Stomach (tissue), 9 donors: ENCODE results near the gene CCNH. TPM values are rescaled to one million over a fixed set of nuclear protein-coding genes. Genes with fewer than 3 reads are reported as not detected.

Source experiments
- DNase-seq, 2 donors: peaks; one replicate each; pipeline versions ENCODE4 v3.0.0 to v3.0.0-alpha.2; 2013 to 2019
- H3K27ac ChIP-seq, 5 donors: fragments of 200-600 bp in 4 of 5; sonication (generic) in 4 of 5; one replicate each; pipeline ENCODE4 v1.5.1; 2013 to 2019; ENCODE audit warnings: mild to moderate bottlenecking in 1 of 5, moderate library complexity in 1 of 5
- H3K27me3 ChIP-seq, 3 donors: fragments of 200-600 bp; sonication (generic); one replicate each; pipeline ENCODE4 v1.5.1; 2017 to 2019; ENCODE audit warnings: mixed run types in 1 of 3
- H3K36me3 ChIP-seq, 4 donors: fragments of 200-600 bp; sonication (generic); 1 replicate in 3 of 4; 2 replicates in 1 of 4; pipeline ENCODE4 v1.5.1; 2016 to 2019
- H3K4me1 ChIP-seq, 4 donors: fragments of 200-600 bp; sonication (generic); one replicate each; pipeline ENCODE4 v1.5.1; 2016 to 2019
- H3K4me3 ChIP-seq, 4 donors: fragments of 200-600 bp; sonication (generic) in 3 of 4; one replicate each; pipeline ENCODE4 v1.5.1; 2016 to 2019; ENCODE audit warnings: mild to moderate bottlenecking in 1 of 4
- H3K9me3 ChIP-seq, 4 donors: fragments of 200-600 bp; sonication (generic); one replicate each; pipeline ENCODE4 v1.5.1; 2016 to 2019
- EP300 ChIP-seq: sonication (generic); formaldehyde crosslinking; IDR thresholded peaks from one replicate; pipeline ENCODE4 v1.6.1; 2017; ENCODE audit warnings: antibody characterized with exemption
- POLR2A ChIP-seq, 4 donors: fragments of 450-650 bp; IDR thresholded peaks; one replicate each; pipeline ENCODE4 v1.6.1; 2016; ENCODE audit warnings: antibody characterized with exemption in 4 of 4, control low read depth in 2 of 4, mild to moderate bottlenecking in 1 of 4, moderate library complexity in 1 of 4
- POLR2AphosphoS5 ChIP-seq, 3 donors: sonication (generic); formaldehyde crosslinking; IDR thresholded peaks; one replicate each; pipeline ENCODE4 v1.6.1; 2016; ENCODE audit warnings: antibody characterized with exemption in 3 of 3
- WGBS, 5 donors: extraction: QIAGEN DNeasy Blood & Tissue Kit in 3 of 5; methylation state at CpG; one replicate each; pipeline versions ENCODE4 v1.1.5 to v1.1.7; 2013 to 2018; 5-methylcytosine and 5-hydroxymethylcytosine counted together
- intact Hi-C: fragments of 100-400 bp; cut with DNase I; formaldehyde crosslinking; loops from one replicate; pipeline ENCODE4 v1.15.1; 2023; ENCODE audit warnings: low total_unique reads
- polyA plus RNA-seq, 3 donors: library from polyadenylated mRNA; stranded (reverse); fragments of 200-250 nt; gene quantifications; one replicate each; pipeline ENCODE4 v1.2.3, GENCODE V29; 2013
- total RNA-seq, 5 donors: library from RNA; depleted of rRNA; stranded (reverse); fragments of >200 nt; gene quantifications; one replicate each; pipeline versions ENCODE4 v1.1.0 to v1.2.3, GENCODE V29; 2014 to 2016
- TF ChIP-seq, protein P1 (sequence below), 7 experiments: fragments of 450-650 bp in 4 of 7; fragments of 200-600 bp in 3 of 7; sonication (generic) in 3 of 7; IDR thresholded peaks; one replicate each; pipeline ENCODE4 v1.5.1; 2016 to 2019; ENCODE audit warnings: antibody characterized with exemption in 7 of 7, control low read depth in 2 of 7, mild to moderate bottlenecking in 1 of 7
- donor health status: healthy with polysubstance abuse.
- donor health status: Bipolar disorder and iron deficiency.
- donor health status: healthy.

The CCNH gene
- total and polyA plus RNA-seq, 8 donors, result 30.4 to 219 (median 103) TPM

DNA sequence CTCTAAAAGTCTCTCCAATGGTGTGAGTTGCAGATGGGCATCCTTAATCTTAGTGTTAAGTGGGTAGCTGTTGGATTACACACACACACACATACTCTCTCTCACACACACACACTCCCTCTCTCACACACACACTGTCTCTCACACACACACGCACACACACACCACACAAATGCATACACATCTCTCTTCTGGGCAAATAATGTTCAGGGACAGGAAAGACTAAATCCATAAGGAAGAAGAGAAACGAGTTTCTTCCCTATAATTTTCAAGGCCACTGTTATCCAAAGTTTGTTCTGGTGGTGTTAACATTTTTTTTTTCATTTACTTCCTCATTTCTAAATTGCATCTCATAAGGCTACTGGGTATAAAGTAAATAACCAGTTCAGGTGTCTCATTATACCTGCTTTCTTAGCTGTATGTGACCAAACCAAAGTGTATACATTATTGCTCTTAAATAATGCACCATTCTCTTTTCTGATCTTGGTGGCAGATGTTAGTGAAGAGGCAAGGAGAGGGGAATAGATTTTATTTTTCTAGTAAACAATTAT is 22.5 kb upstream of the CCNH start:
- Histone ChIP-seq H3K4me1 (no peaks in the 10 kb centered on the region), H3K9me3 (peaks cover 0 to 4% (median 0%) of the 10 kb centered on the region in 4 donors), H3K4me3 (no peak overlapping the region), H3K27me3 (no peaks in the 10 kb centered on the region), H3K27ac (no peak overlapping the region), H3K36me3 (no peaks in the 10 kb centered on the region)
- TF ChIP-seq POLR2AphosphoS5 (IDR thresholded peaks at IDR 0.05), result no peak
- TF ChIP-seq, protein P1, sequence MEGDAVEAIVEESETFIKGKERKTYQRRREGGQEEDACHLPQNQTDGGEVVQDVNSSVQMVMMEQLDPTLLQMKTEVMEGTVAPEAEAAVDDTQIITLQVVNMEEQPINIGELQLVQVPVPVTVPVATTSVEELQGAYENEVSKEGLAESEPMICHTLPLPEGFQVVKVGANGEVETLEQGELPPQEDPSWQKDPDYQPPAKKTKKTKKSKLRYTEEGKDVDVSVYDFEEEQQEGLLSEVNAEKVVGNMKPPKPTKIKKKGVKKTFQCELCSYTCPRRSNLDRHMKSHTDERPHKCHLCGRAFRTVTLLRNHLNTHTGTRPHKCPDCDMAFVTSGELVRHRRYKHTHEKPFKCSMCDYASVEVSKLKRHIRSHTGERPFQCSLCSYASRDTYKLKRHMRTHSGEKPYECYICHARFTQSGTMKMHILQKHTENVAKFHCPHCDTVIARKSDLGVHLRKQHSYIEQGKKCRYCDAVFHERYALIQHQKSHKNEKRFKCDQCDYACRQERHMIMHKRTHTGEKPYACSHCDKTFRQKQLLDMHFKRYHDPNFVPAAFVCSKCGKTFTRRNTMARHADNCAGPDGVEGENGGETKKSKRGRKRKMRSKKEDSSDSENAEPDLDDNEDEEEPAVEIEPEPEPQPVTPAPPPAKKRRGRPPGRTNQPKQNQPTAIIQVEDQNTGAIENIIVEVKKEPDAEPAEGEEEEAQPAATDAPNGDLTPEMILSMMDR (IDR thresholded peaks at IDR 0.05), result no peak
- no peak for TF ChIP-seq EP300
- no peak for TF ChIP-seq POLR2A (IDR thresholded peaks at IDR 0.05)
- 35 to 59% (median 45%) methylated on average over 2 of the region's 2 CpGs for WGBS, 5 donors
- intact Hi-C loops, result no loop called here
- DNase-seq, result no peak

DNA sequence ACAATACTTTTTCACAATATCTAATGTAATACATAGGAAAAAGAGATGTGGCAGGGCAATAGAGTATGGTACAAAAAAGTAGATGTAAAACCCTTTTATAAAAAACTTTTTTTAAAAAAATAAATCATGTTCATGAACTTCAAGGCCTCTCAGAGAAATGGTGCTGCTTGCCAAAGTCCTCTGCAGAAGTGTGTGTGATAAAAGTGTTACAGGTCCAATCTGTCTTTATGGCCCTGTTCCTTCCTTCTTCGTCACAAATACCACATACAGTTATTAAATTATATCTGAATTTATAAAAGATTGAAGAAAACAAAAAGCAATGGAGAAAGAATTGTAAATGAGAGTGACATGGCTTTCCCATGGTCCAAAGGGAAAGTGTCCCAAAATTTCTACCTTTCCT is 21.7 kb upstream of the CCNH start:
- TF ChIP-seq, protein P1 (IDR thresholded peaks at IDR 0.05), result no peak
- TF ChIP-seq POLR2A (IDR thresholded peaks at IDR 0.05) (no peak), POLR2AphosphoS5 (IDR thresholded peaks at IDR 0.05) (no peak), EP300 (no peak)
- whole genome bisulfite sequencing, 5 donors, result 75 to 90% (median 80%) methylated on average over 1 of the region's 1 CpG
- no peaks in the 10 kb centered on the region for H3K27me3 ChIP-seq
- DNase-seq, result no peak
- H3K9me3 ChIP-seq, result peaks cover 0 to 2% (median 0%) of the 10 kb centered on the region in 4 donors
- intact Hi-C loops, result no loop called here
- H3K4me1 ChIP-seq, result no peaks in the 10 kb centered on the region
- no peak overlapping the region for H3K4me3 ChIP-seq
- no peaks in the 10 kb centered on the region for H3K36me3 ChIP-seq
- H3K27ac ChIP-seq, result no peak overlapping the region

DNA sequence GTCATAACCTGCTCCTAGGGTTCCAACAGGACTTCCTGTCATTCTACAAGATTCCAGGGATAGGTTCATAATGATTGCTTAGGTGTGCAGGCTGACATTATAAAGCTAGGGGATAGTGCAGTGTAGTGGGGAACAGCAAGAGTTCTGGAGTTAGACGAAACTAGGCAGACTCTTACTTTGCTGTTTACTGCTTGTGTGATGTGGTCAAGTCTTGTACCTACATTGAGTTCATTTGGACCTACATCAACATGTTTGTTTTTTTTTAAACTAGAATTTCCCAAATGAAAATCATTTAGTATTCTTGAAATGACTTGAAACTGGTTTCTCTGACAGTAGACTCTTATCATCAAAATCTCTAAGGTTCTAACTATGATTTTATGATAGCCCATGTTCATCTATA is 21.2 kb upstream of the CCNH start:
- H3K27me3 ChIP-seq, result no peaks in the 10 kb centered on the region
- intact Hi-C loops, result no loop called here
- no peak overlapping the region for H3K4me3 ChIP-seq
- 69 to 93% (median 82%) methylated on average over 1 of the region's 1 CpG for WGBS, 5 donors
- no peak overlapping the region for H3K27ac ChIP-seq
- DNase-seq, result no peak
- no peaks in the 10 kb centered on the region for H3K9me3 ChIP-seq
- no peaks in the 10 kb centered on the region for H3K36me3 ChIP-seq
- TF ChIP-seq, protein P1 (IDR thresholded peaks at IDR 0.05), result no peak
- no peak for TF ChIP-seq POLR2A (IDR thresholded peaks at IDR 0.05)
- no peak for TF ChIP-seq POLR2AphosphoS5 (IDR thresholded peaks at IDR 0.05)
- no peak for TF ChIP-seq EP300
- H3K4me1 ChIP-seq, result no peaks in the 10 kb centered on the region

DNA sequence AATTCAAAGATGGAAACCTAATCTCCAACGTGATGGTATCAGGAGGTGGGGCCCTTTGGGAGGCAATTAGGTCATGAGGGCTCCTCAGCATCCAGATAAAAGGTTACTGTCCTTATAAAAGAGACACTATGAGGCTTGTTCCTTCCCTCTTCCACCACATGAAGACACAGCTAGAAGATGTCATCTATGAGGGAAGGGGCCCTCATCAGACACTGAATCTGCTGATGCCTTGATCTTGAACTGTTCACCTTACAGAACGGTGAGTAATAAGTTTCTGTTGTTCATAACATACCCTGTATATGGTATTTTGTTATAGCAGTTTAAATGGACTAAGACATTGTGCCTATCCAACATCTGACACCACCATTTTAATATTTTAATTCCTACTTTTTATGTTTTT is 19.7 kb upstream of the CCNH start:
- no peak overlapping the region for H3K4me3 ChIP-seq
- DNase-seq, result no peak
- 43 to 53% (median 49%) methylated on average over 2 of the region's 2 CpGs for WGBS, 5 donors
- no peaks in the 10 kb centered on the region for H3K4me1 ChIP-seq
- H3K27me3 ChIP-seq, result no peaks in the 10 kb centered on the region
- TF ChIP-seq, protein P1 (IDR thresholded peaks at IDR 0.05), result no peak
- no peak for TF ChIP-seq EP300
- no peak for TF ChIP-seq POLR2A (IDR thresholded peaks at IDR 0.05)
- no peak for TF ChIP-seq POLR2AphosphoS5 (IDR thresholded peaks at IDR 0.05)
- H3K9me3 ChIP-seq, result no peaks in the 10 kb centered on the region
- H3K27ac ChIP-seq, result no peak overlapping the region
- intact Hi-C loops, result no loop called here
- H3K36me3 ChIP-seq, result no peaks in the 10 kb centered on the region
